ENCODE measurements around the gene C1S. TPM values are rescaled to one million over a fixed set of nuclear protein-coding genes. Genes with fewer than 3 reads are reported as not detected.
A peak's percentile ranks its signal among the peaks of the same experiment; 100 is the strongest.

C1S gene
- total RNA-seq, 1 experiment from 2014 or later, result 1.9 TPM

DNA sequence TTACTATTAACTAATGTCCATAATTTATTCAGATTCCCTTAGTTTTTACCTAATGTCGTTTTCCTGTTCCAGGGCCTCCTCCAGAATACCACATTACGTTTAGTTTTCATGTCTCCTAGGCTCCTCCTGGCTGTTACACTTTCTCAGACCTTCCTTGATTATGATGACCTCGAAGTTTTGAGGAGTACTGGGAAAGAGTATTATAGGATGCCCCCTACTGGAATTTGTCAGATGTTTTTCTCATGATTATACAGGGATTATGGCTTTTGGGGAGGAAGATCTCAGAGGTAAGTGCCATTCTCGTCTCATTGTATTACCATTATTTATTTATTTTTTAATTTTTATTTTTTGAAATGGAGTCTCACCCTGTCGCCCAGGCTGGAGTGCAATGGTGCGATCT, 17.7 kb upstream of the C1S start:
- no peaks in the 10 kb centered on the region for H3K4me1 ChIP-seq (ENCODE audit: insufficient read depth, low read length, poor library complexity, severe bottlenecking)
- ChIA-PET CTCF (no interaction called here), POLR2A (ENCODE audit: low non-redundant PET) (no interaction called here)
- no peak overlapping the region for H3K4me3 ChIP-seq (ENCODE audit: low read depth, low read length, poor library complexity, severe bottlenecking)
- DNase-seq (ENCODE audit: low spot score), result peak; percentile 67
- H3K36me3 ChIP-seq (ENCODE audit: insufficient read depth, low read length, poor library complexity, severe bottlenecking), result no peaks in the 10 kb centered on the region
- intact Hi-C loops (cut with micrococcal nuclease; ENCODE audit: unreplicated experiment), result no loop called here
- no peak for TF ChIP-seq EZH2 (IDR thresholded peaks at IDR 0.05; ENCODE audit: borderline replicate concordance, low read depth, low read length, poor library complexity, severe bottlenecking)
- peak; percentile 63 for TF ChIP-seq CTCF (conservative IDR thresholded peaks at IDR 0.05; ENCODE audit: low read depth, low read length)
- BruUV-seq (replicated peaks), result no TSS peak
- no peak overlapping the region for H3K27ac ChIP-seq (ENCODE audit: low read depth, low read length, poor library complexity, severe bottlenecking)
- no peaks in the 10 kb centered on the region for H3K9me3 ChIP-seq (ENCODE audit: low read depth, low read length, poor library complexity, severe bottlenecking)
- H3K27me3 ChIP-seq (replicated peaks; ENCODE audit: insufficient read depth, low read depth, low read length, poor library complexity), result no peaks in the 10 kb centered on the region

DNA sequence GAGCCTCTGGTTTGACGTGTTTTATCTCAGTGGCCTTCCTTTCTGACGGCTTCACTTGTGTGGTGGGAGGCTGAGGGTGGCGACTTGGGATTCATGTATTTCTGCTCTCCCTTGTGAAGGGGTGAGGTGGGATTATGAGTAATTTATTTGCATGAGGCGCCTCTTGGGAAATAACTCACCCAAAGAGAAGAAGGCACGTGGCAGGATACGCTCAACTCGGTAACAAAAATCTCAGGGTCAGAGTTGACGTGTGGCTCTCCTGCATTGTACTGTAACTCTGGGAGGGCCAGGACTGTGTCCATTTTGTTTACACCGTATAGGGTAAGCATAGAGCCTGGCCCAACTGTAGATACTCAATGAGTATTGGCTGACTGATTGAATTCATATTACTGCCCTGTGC, 14.6 kb upstream of the C1S start:
- no peak for DNase-seq (ENCODE audit: low spot score)
- no peaks in the 10 kb centered on the region for H3K27me3 ChIP-seq (replicated peaks; ENCODE audit: insufficient read depth, low read depth, low read length, poor library complexity)
- intact Hi-C loops (cut with micrococcal nuclease; ENCODE audit: unreplicated experiment), result no loop called here
- TF ChIP-seq CTCF (conservative IDR thresholded peaks at IDR 0.05; ENCODE audit: low read depth, low read length) (no peak), EZH2 (IDR thresholded peaks at IDR 0.05; ENCODE audit: borderline replicate concordance, low read depth, low read length, poor library complexity, severe bottlenecking) (no peak)
- no peaks in the 10 kb centered on the region for H3K9me3 ChIP-seq (ENCODE audit: low read depth, low read length, poor library complexity, severe bottlenecking)
- no peaks in the 10 kb centered on the region for H3K36me3 ChIP-seq (ENCODE audit: insufficient read depth, low read length, poor library complexity, severe bottlenecking)
- H3K4me1 ChIP-seq (ENCODE audit: insufficient read depth, low read length, poor library complexity, severe bottlenecking), result no peaks in the 10 kb centered on the region
- BruUV-seq (replicated peaks), result no TSS peak
- no peak overlapping the region for H3K4me3 ChIP-seq (ENCODE audit: low read depth, low read length, poor library complexity, severe bottlenecking)
- H3K27ac ChIP-seq (ENCODE audit: low read depth, low read length, poor library complexity, severe bottlenecking), result no peak overlapping the region
- ChIA-PET CTCF (no interaction called here), POLR2A (ENCODE audit: low non-redundant PET) (no interaction called here)

DNA sequence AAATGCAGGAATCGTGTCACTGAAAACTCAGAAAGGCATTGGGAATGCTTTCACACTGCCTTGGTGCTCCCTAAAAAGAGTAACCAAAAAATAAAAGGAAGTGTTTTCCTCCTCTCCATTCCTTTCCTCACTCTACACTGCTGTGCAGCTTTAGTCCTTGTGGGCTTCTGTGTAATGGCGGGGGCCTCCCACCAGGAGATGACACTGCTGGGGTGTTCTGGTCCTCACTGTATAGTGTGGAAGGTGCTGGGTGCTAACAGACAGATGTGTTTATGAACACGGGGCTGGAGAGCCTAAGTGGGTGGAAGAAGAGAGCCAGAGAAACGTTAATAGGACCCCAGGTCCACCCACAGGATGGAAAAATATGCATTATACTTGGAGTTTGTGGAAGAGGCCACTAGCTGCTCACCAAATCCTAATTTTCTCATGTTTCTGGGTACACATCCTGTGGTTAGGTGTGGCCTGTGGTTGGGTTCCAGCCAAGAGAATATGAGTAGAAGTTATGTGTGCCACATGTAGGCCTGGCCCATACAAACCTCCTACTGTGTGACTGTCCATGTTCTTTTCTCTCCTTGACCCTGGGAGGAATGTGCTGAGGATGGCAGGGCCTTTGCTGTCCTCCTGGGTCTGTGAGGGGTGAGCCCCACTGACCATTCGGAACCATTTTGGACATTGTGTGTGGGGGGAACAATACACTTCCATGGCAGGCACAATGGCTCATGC, 14.0 kb upstream of the C1S start:
- Histone ChIP-seq H3K4me1 (ENCODE audit: insufficient read depth, low read length, poor library complexity, severe bottlenecking) (no peaks in the 10 kb centered on the region), H3K27me3 (replicated peaks; ENCODE audit: insufficient read depth, low read depth, low read length, poor library complexity) (no peaks in the 10 kb centered on the region), H3K36me3 (ENCODE audit: insufficient read depth, low read length, poor library complexity, severe bottlenecking) (no peaks in the 10 kb centered on the region), H3K9me3 (ENCODE audit: low read depth, low read length, poor library complexity, severe bottlenecking) (no peaks in the 10 kb centered on the region), H3K4me3 (ENCODE audit: low read depth, low read length, poor library complexity, severe bottlenecking) (no peak overlapping the region), H3K27ac (ENCODE audit: low read depth, low read length, poor library complexity, severe bottlenecking) (no peak overlapping the region)
- TF ChIP-seq EZH2 (IDR thresholded peaks at IDR 0.05; ENCODE audit: borderline replicate concordance, low read depth, low read length, poor library complexity, severe bottlenecking) (no peak), CTCF (conservative IDR thresholded peaks at IDR 0.05; ENCODE audit: low read depth, low read length) (no peak)
- BruUV-seq (replicated peaks), result no TSS peak
- intact Hi-C loops (cut with micrococcal nuclease; ENCODE audit: unreplicated experiment), result no loop called here
- CTCF ChIA-PET, result no interaction called here
- POLR2A ChIA-PET (ENCODE audit: low non-redundant PET), result no interaction called here
- no peak for DNase-seq (ENCODE audit: low spot score)
